ENCODE measurements around the gene PGR.
A peak's percentile ranks its signal among the peaks of the same experiment; 100 is the strongest.

The PGR gene

DNA sequence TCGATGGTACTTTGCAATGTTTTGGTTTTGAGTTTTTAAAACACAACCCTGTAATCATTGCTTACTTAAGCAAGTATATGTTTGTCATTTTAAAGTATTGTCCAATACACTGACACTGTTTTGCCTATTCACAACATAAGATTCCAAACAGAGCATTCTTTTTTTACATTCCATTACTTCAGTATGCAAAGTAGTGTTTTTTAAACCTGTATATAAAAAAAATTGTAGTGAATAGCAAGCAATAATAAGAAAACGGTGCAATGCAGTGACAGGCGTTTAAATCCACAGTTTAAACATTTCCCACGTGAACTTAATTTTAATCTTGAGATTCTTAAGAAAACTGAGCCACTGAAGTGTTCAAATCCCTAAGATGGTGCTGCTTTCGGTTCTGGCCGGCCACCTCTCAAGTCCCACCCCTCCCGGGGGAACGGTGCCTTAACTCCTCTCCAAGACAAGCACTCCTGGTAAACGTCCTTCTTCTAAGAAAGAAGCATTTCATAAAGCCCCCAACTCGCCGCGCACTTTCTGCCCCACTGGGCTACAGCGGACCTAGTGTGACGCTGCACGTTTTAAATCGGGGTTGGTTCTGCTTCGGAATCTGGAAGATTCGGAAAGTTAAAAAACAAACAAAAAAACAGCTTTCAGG lies 2.9 kb downstream of the PGR start:
- H3K4me3 ChIP-seq (ENCODE audit: low read length) = peak overlapping the region; percentile 63
- H3K36me3 ChIP-seq (ENCODE audit: insufficient read depth, low read length) = no peaks in the 10 kb centered on the region
- no peaks in the 10 kb centered on the region for H3K9me3 ChIP-seq (ENCODE audit: insufficient read depth, low read depth, low read length)
- H3K27me3 ChIP-seq (ENCODE audit: insufficient read depth, low read length) = peaks cover 95% of the 10 kb centered on the region
- 7% methylated on average over 18 of the region's 18 CpGs for WGBS
- H3K4me1 ChIP-seq (ENCODE audit: insufficient read depth, low read length) = peaks cover 10% of the 10 kb centered on the region; the same call in 1 of the 2 replicates
- H3K27ac ChIP-seq (ENCODE audit: low read depth, low read length) = no peak overlapping the region
- peak overlapping the region; percentile 45; the same call in 1 of the 2 replicates for H3K9ac ChIP-seq (ENCODE audit: low read depth, low read length)

GRCh38 chr11:101115671-101116160 lies 13.9 kb downstream of the PGR start:
- H3K36me3 ChIP-seq (ENCODE audit: insufficient read depth, low read length) = no peaks in the 10 kb centered on the region
- 74% methylated on average over 3 of the region's 4 CpGs for WGBS
- no peaks in the 10 kb centered on the region for H3K9me3 ChIP-seq (ENCODE audit: insufficient read depth, low read depth, low read length)
- H3K9ac ChIP-seq (ENCODE audit: low read depth, low read length) = no peak overlapping the region
- no peaks in the 10 kb centered on the region for H3K4me1 ChIP-seq (ENCODE audit: insufficient read depth, low read length)
- no peaks in the 10 kb centered on the region for H3K27me3 ChIP-seq (ENCODE audit: insufficient read depth, low read length)
- H3K4me3 ChIP-seq (ENCODE audit: low read length) = no peak overlapping the region
- no peak overlapping the region for H3K27ac ChIP-seq (ENCODE audit: low read depth, low read length)

DNA sequence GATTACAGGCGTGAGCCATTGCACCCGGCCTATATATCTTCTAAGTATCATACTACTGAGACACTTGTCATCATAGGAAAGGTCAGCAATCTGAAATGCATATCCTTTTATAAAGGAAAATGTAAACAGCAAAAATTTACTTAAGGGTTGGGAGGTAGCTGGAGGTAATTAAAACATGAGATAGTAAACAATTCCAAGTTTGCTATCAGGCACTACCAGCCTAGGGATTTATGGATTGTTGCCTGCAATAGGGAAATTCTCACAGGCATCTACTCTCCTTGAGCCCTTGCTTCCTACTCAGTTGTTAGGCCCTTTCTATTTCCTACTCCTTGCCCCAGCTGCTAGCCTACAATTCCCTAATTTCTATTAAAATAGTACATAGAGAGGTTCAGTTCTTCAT lies 16.1 kb downstream of the PGR start:
- no peaks in the 10 kb centered on the region for H3K9me3 ChIP-seq (ENCODE audit: insufficient read depth, low read depth, low read length)
- no peak overlapping the region for H3K4me3 ChIP-seq (ENCODE audit: low read length)
- no peaks in the 10 kb centered on the region for H3K36me3 ChIP-seq (ENCODE audit: insufficient read depth, low read length)
- H3K4me1 ChIP-seq (ENCODE audit: insufficient read depth, low read length) = no peaks in the 10 kb centered on the region
- H3K27me3 ChIP-seq (ENCODE audit: insufficient read depth, low read length) = no peaks in the 10 kb centered on the region
- 69% methylated on average over 2 of the region's 2 CpGs for WGBS
- no peak overlapping the region for H3K9ac ChIP-seq (ENCODE audit: low read depth, low read length)
- H3K27ac ChIP-seq (ENCODE audit: low read depth, low read length) = no peak overlapping the region

DNA sequence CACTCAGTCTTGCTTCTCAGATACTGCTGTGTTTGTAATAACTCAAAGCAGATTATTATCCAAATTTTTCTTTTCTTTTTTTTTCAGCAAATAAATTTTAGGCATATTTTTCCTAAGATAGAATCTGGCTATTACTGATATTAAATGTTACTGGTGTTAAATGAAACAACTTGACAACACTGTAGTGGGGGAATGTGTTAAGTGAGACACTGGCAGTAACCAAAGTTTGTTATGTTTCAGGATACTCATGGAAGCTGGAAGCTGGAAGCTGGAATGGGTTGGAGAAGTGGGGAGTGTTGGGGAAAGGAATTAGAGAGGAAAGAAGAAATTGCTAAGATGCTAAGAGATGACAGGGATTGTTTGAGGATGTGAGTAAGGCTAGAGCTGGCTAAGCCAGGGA lies 24.9 kb downstream of the PGR start:
- Histone ChIP-seq H3K9ac (ENCODE audit: low read depth, low read length) (no peak overlapping the region), H3K9me3 (ENCODE audit: insufficient read depth, low read depth, low read length) (no peaks in the 10 kb centered on the region), H3K36me3 (ENCODE audit: insufficient read depth, low read length) (no peaks in the 10 kb centered on the region), H3K27me3 (ENCODE audit: insufficient read depth, low read length) (no peaks in the 10 kb centered on the region), H3K27ac (ENCODE audit: low read depth, low read length) (no peak overlapping the region), H3K4me1 (ENCODE audit: insufficient read depth, low read length) (no peaks in the 10 kb centered on the region), H3K4me3 (ENCODE audit: low read length) (no peak overlapping the region)

- no peak overlapping the region for H3K27ac ChIP-seq (ENCODE audit: low read depth, low read length)
- WGBS = 99% methylated on average over 2 of the region's 2 CpGs
Observed at GRCh38 chr11:101103433-101103832, 26.2 kb downstream of the PGR start.

GRCh38 chr11:101100601-101101000 lies 29.0 kb downstream of the PGR start:
- Histone ChIP-seq H3K9me3 (ENCODE audit: insufficient read depth, low read depth, low read length) (no peaks in the 10 kb centered on the region), H3K27me3 (ENCODE audit: insufficient read depth, low read length) (no peaks in the 10 kb centered on the region), H3K4me1 (ENCODE audit: insufficient read depth, low read length) (no peaks in the 10 kb centered on the region), H3K4me3 (ENCODE audit: low read length) (no peak overlapping the region), H3K27ac (ENCODE audit: low read depth, low read length) (no peak overlapping the region), H3K9ac (ENCODE audit: low read depth, low read length) (no peak overlapping the region), H3K36me3 (ENCODE audit: insufficient read depth, low read length) (no peaks in the 10 kb centered on the region)

More at GRCh38 chr11:101103433-101103832, 26.2 kb downstream of the PGR start:
- no peak overlapping the region for H3K9ac ChIP-seq (ENCODE audit: low read depth, low read length)
- no peaks in the 10 kb centered on the region for H3K4me1 ChIP-seq (ENCODE audit: insufficient read depth, low read length)
- H3K36me3 ChIP-seq (ENCODE audit: insufficient read depth, low read length) = no peaks in the 10 kb centered on the region
- no peaks in the 10 kb centered on the region for H3K27me3 ChIP-seq (ENCODE audit: insufficient read depth, low read length)
- H3K4me3 ChIP-seq (ENCODE audit: low read length) = no peak overlapping the region
- H3K9me3 ChIP-seq (ENCODE audit: insufficient read depth, low read depth, low read length) = no peaks in the 10 kb centered on the region

- H3K4me3 ChIP-seq (ENCODE audit: low read length) = no peak overlapping the region
- H3K27ac ChIP-seq (ENCODE audit: low read depth, low read length) = no peak overlapping the region
- 92% methylated on average over 4 of the region's 4 CpGs for WGBS
- H3K4me1 ChIP-seq (ENCODE audit: insufficient read depth, low read length) = no peaks in the 10 kb centered on the region
- no peaks in the 10 kb centered on the region for H3K9me3 ChIP-seq (ENCODE audit: insufficient read depth, low read depth, low read length)
- no peaks in the 10 kb centered on the region for H3K27me3 ChIP-seq (ENCODE audit: insufficient read depth, low read length)
- H3K36me3 ChIP-seq (ENCODE audit: insufficient read depth, low read length) = no peaks in the 10 kb centered on the region
- H3K9ac ChIP-seq (ENCODE audit: low read depth, low read length) = no peak overlapping the region
Observed at GRCh38 chr11:101096036-101096704, 33.4 kb downstream of the PGR start.

GRCh38 chr11:101091781-101092180 lies 37.8 kb downstream of the PGR start:
- Histone ChIP-seq H3K27ac (ENCODE audit: low read depth, low read length) (no peak overlapping the region), H3K9me3 (ENCODE audit: insufficient read depth, low read depth, low read length) (no peaks in the 10 kb centered on the region), H3K36me3 (ENCODE audit: insufficient read depth, low read length) (no peaks in the 10 kb centered on the region), H3K4me1 (ENCODE audit: insufficient read depth, low read length) (no peaks in the 10 kb centered on the region), H3K4me3 (ENCODE audit: low read length) (no peak overlapping the region), H3K9ac (ENCODE audit: low read depth, low read length) (no peak overlapping the region), H3K27me3 (ENCODE audit: insufficient read depth, low read length) (no peaks in the 10 kb centered on the region)
- WGBS = 92% methylated on average over 3 of the region's 3 CpGs

GRCh38 chr11:101090679-101091270 lies 38.8 kb downstream of the PGR start:
- Histone ChIP-seq H3K27ac (ENCODE audit: low read depth, low read length) (no peak overlapping the region), H3K4me1 (ENCODE audit: insufficient read depth, low read length) (no peaks in the 10 kb centered on the region)
- 90% methylated on average over 2 of the region's 5 CpGs for WGBS

DNA sequence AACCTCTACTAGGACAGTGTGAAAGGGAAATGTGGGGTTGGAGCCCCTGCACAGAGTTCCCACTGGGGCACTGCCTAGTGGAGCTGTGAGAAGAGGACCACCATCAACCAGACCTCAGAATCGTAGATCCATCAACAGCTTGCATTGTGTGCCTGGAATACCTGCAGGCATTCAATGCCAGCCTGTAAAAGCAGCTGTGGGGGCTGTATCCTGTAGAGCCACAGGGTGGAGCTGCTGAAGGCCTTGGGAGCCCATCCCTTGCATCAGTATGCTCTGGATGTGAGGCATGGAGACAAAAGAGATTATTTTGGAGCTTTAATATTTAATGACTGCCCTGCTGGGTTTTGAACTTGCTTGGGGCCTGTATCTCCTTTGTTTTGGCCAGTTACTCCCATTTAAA lies 46.3 kb downstream of the PGR start:
- peak overlapping the region; percentile 60; the same call in 1 of the 2 replicates for H3K27ac ChIP-seq (ENCODE audit: low read depth, low read length)
- 97% methylated on average over 1 of the region's 1 CpG for WGBS
- no peaks in the 10 kb centered on the region for H3K4me1 ChIP-seq (ENCODE audit: insufficient read depth, low read length)
- no peaks in the 10 kb centered on the region for H3K27me3 ChIP-seq (ENCODE audit: insufficient read depth, low read length)
- H3K36me3 ChIP-seq (ENCODE audit: insufficient read depth, low read length) = no peaks in the 10 kb centered on the region
- peaks cover 11% of the 10 kb centered on the region; the same call in 1 of the 2 replicates for H3K9me3 ChIP-seq (ENCODE audit: insufficient read depth, low read depth, low read length)
- no peak overlapping the region for H3K4me3 ChIP-seq (ENCODE audit: low read length)
- H3K9ac ChIP-seq (ENCODE audit: low read depth, low read length) = no peak overlapping the region

More at GRCh38 chr11:101090679-101091270, 38.8 kb downstream of the PGR start:
- Histone ChIP-seq H3K9me3 (ENCODE audit: insufficient read depth, low read depth, low read length) (no peaks in the 10 kb centered on the region), H3K9ac (ENCODE audit: low read depth, low read length) (no peak overlapping the region), H3K4me3 (ENCODE audit: low read length) (no peak overlapping the region), H3K27me3 (ENCODE audit: insufficient read depth, low read length) (no peaks in the 10 kb centered on the region), H3K36me3 (ENCODE audit: insufficient read depth, low read length) (no peaks in the 10 kb centered on the region)

- H3K4me1 ChIP-seq (ENCODE audit: insufficient read depth, low read length) = no peaks in the 10 kb centered on the region
Observed at GRCh38 chr11:101082813-101083212, 46.8 kb downstream of the PGR start.

More at GRCh38 chr11:101082813-101083212, 46.8 kb downstream of the PGR start:
- no peaks in the 10 kb centered on the region for H3K27me3 ChIP-seq (ENCODE audit: insufficient read depth, low read length)
- H3K9me3 ChIP-seq (ENCODE audit: insufficient read depth, low read depth, low read length) = peaks cover 11% of the 10 kb centered on the region; the same call in 1 of the 2 replicates
- no peak overlapping the region for H3K4me3 ChIP-seq (ENCODE audit: low read length)
- H3K27ac ChIP-seq (ENCODE audit: low read depth, low read length) = peak overlapping the region; percentile 60; the same call in 1 of the 2 replicates
- no peak overlapping the region for H3K9ac ChIP-seq (ENCODE audit: low read depth, low read length)
- no peaks in the 10 kb centered on the region for H3K36me3 ChIP-seq (ENCODE audit: insufficient read depth, low read length)
